Fibroblast of mammary gland (primary cell): Measurements from ENCODE around the gene CTAG1B.
A peak's percentile ranks its signal among the peaks of the same experiment; 100 is the strongest.

Experiments used
- DNase-seq: peaks from one replicate; pipeline ENCODE4 v3.0.0-alpha.2; 2010; ENCODE audit warnings: low read depth
- H3K4me3 ChIP-seq: 2 replicates; pipeline ENCODE4 v1.5.1; 2011; ENCODE audit warnings: low read depth, mild to moderate bottlenecking, low read length, moderate library complexity; ENCODE audit not compliant: control insufficient read depth
- CTCF ChIP-seq: conservative IDR thresholded peaks from 2 replicates; pipeline ENCODE4 v1.5.1; 2011; ENCODE audit warnings: low read depth, low read length, inconsistent platforms; ENCODE audit not compliant: control insufficient read depth, insufficient read depth

Gene CTAG1B

GRCh38 chrX:154607370-154607769, 11.7 kb downstream of the CTAG1B start:
- no peak for TF ChIP-seq CTCF
- H3K4me3 ChIP-seq = no peak overlapping the region
- no peak for DNase-seq

GRCh38 chrX:154605566-154605965, 13.5 kb downstream of the CTAG1B start:
- no peak for DNase-seq
- no peak for TF ChIP-seq CTCF
- H3K4me3 ChIP-seq = no peak overlapping the region

GRCh38 chrX:154603438-154604430, 15.3 kb downstream of the CTAG1B start:
- no peak overlapping the region for H3K4me3 ChIP-seq
- peak; percentile 58 for DNase-seq
- TF ChIP-seq CTCF = no peak

- DNase-seq = no peak
- H3K4me3 ChIP-seq = no peak overlapping the region
- no peak for TF ChIP-seq CTCF
These were observed 16.2 kb downstream of the CTAG1B start for GRCh38 chrX:154602766-154603437.

- no peak for TF ChIP-seq CTCF
- DNase-seq = no peak
- no peak overlapping the region for H3K4me3 ChIP-seq
These were observed 16.9 kb downstream of the CTAG1B start for GRCh38 chrX:154602226-154602625.

GRCh38 chrX:154600759-154601374, 18.2 kb downstream of the CTAG1B start:
- no peak overlapping the region for H3K4me3 ChIP-seq
- DNase-seq = no peak
- no peak for TF ChIP-seq CTCF
